Stomach smooth muscle (tissue), 2 donors: ENCODE results near the gene LAYN.

Experiments
- H3K27ac ChIP-seq: one replicate; pipeline ENCODE4 v1.7.0; 2013; ENCODE audit warnings: mild to moderate bottlenecking, low read length, inconsistent platforms
- H3K27me3 ChIP-seq, 2 donors: one replicate each; pipeline ENCODE4 v1.7.0; 2013; ENCODE audit warnings: low read length in 2 of 2; ENCODE audit not compliant: insufficient read depth in 2 of 2, control insufficient read depth in 1 of 2
- H3K36me3 ChIP-seq, 2 donors: one replicate each; pipeline ENCODE4 v1.7.0; 2013; ENCODE audit warnings: low read length in 2 of 2; ENCODE audit not compliant: control insufficient read depth in 2 of 2, insufficient read depth in 2 of 2
- H3K4me1 ChIP-seq: one replicate; pipeline ENCODE4 v1.7.0; 2013; ENCODE audit warnings: low read length; ENCODE audit not compliant: control insufficient read depth, insufficient read depth
- H3K4me3 ChIP-seq, 2 donors: one replicate each; pipeline ENCODE4 v1.7.0; 2013; ENCODE audit warnings: low read length in 2 of 2
- H3K9ac ChIP-seq, 2 donors: one replicate each; pipeline ENCODE4 v1.7.0; 2013; ENCODE audit warnings: low read length in 2 of 2, mild to moderate bottlenecking in 1 of 2
- H3K9me3 ChIP-seq, 2 donors: one replicate each; pipeline ENCODE4 v1.7.0; 2013; ENCODE audit warnings: low read length in 2 of 2; ENCODE audit not compliant: control insufficient read depth in 2 of 2
- donor health status: healthy.
- donor health status: Pancreatic carcinoma.

LAYN gene

GRCh38 chr11:111531136-111531535 is 9.4 kb upstream of the LAYN start:
- H3K4me1 ChIP-seq: no peaks in the 10 kb centered on the region
- H3K4me3 ChIP-seq: no peak overlapping the region
- H3K27ac ChIP-seq: no peak overlapping the region

DNA sequence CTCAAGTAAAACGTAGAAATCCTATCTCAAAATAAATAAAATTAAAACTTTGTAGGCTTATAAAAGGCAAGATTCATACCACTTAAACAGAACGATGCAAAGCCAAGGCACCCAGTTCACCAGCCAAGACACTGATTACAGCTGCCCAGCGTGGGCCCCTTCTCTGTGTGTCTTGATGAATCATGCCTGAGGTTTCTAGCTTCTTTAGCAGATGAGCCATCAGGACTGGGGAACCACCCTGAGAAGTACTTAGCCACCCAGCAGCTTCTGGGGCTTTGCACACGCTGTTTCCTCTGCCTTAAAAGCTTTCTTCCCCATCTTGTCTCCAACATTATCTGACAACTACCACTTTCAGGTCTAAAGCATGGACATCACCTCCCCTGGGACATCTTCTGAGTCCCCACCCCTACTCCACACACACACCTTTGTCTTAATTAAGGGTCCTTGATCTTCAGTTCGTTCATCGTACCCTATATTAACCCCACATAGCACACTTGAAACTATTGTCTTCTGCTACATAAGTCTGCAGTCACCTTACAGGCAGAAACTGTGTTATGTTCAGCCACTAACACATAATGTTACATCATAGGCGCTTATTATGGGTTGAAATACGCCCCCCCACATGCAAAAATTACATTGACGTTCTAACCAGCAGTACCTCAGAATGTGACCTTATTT is 8.7 kb upstream of the LAYN start:
- H3K4me1 ChIP-seq: no peaks in the 10 kb centered on the region
- H3K9ac ChIP-seq: no peak overlapping the region
- no peak overlapping the region for H3K27ac ChIP-seq
- H3K36me3 ChIP-seq: no peaks in the 10 kb centered on the region
- H3K4me3 ChIP-seq: no peak overlapping the region
- H3K9me3 ChIP-seq: no peaks in the 10 kb centered on the region
- H3K27me3 ChIP-seq: peaks cover 0 to 5% of the 10 kb centered on the region in 2 donors

More at GRCh38 chr11:111531136-111531535, 9.4 kb upstream of the LAYN start:
- no peaks in the 10 kb centered on the region for H3K36me3 ChIP-seq
- no peaks in the 10 kb centered on the region for H3K9me3 ChIP-seq
- H3K27me3 ChIP-seq: peaks cover 0 to 5% of the 10 kb centered on the region in 2 donors
- H3K9ac ChIP-seq: no peak overlapping the region

- Histone ChIP-seq H3K36me3 (no peaks in the 10 kb centered on the region), H3K27ac (no peak overlapping the region), H3K4me3 (no peak overlapping the region), H3K27me3 (peaks cover 0 to 5% of the 10 kb centered on the region in 2 donors), H3K4me1 (no peaks in the 10 kb centered on the region), H3K9ac (no peak overlapping the region), H3K9me3 (no peaks in the 10 kb centered on the region)
Measured at GRCh38 chr11:111532365-111532709, 8.2 kb upstream of the LAYN start.

- no peaks in the 10 kb centered on the region for H3K36me3 ChIP-seq
- peaks cover 14% of the 10 kb centered on the region for H3K4me1 ChIP-seq
- no peak overlapping the region for H3K27ac ChIP-seq
- H3K4me3 ChIP-seq: no peak overlapping the region
- H3K27me3 ChIP-seq: peaks cover 0 to 5% of the 10 kb centered on the region in 2 donors
- no peak overlapping the region for H3K9ac ChIP-seq
- no peaks in the 10 kb centered on the region for H3K9me3 ChIP-seq
Measured at GRCh38 chr11:111535281-111535680, 5.2 kb upstream of the LAYN start.

- H3K4me3 ChIP-seq: no peak overlapping the region
- no peaks in the 10 kb centered on the region for H3K36me3 ChIP-seq
- H3K27me3 ChIP-seq: peaks cover 0 to 5% of the 10 kb centered on the region in 2 donors
Measured at GRCh38 chr11:111537336-111537860, 3.1 kb upstream of the LAYN start.

DNA sequence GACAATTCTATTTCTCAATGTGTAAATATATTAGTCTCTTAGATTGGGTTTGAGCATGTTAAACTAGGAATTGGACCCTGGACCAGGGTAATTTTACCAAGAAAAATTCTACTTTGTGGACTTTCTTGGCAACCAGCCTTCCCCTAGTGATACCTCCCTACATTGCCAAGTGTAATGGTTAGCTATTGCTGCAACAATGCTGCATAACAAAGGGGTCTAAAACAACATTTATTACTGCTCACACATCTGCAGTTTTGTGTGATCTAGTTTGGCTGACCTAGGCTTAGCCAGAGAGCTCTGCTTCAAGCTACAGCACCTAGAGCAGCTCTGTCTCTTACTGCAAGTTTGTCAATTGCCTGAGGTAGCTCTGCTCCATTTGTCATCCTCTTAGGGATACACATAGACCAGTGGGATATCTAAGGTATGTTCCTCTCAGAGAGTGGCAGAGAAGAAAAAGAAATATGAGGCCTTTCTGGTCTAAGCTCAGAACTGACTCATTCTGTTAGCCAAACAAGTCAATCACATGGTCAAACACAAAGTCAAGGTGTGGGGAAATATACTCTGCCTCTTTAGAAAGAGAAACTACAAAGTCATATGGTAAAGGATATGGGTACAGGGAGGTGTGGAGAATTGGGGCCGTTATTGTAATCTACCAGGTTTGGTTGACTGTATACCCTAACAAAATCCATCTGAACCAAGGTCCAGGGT is 2.0 kb upstream of the LAYN start:
- Histone ChIP-seq H3K9ac (no peak overlapping the region), H3K27ac (peak overlapping the region; percentile 81), H3K4me3 (no peak overlapping the region), H3K4me1 (peaks cover 29% of the 10 kb centered on the region), H3K36me3 (peaks cover 0 to 2% of the 10 kb centered on the region in 2 donors), H3K27me3 (peaks cover 0 to 3% of the 10 kb centered on the region in 2 donors), H3K9me3 (no peaks in the 10 kb centered on the region)

More at GRCh38 chr11:111537336-111537860, 3.1 kb upstream of the LAYN start:
- H3K27ac ChIP-seq: no peak overlapping the region
- no peaks in the 10 kb centered on the region for H3K9me3 ChIP-seq
- no peak overlapping the region for H3K9ac ChIP-seq
- H3K4me1 ChIP-seq: peaks cover 29% of the 10 kb centered on the region

DNA sequence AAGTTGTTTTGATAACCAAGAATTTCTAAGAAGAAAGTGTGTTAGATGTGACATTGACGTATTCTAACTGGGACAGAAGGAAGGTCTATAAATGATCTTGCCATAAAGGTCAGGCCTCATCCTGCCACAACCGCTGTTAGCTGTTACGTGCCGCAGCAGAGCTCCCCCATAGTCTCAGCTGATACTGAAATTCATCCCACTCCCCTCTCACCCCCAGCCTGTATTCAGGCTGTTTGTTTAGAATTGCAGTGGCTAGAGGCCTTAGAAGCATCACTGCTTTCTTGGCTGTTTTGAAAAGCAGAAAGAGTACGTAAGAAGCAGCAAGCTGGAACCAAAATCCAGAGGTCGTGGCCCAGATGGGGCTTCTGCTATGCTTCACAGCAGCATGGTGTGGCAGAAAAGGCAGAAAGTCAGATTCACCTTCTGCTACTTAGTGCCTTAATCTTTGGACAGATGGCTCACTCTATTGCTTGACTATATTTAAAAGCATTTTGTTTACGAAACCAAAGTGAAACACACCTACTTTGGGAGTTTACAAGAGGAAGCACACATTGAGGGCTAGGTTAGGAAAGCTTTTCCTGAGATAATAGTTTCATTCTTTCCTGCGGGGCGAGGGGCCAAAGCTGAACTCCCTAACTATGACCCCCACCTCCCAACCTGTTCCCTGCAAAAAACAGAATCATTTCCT is 950 bp upstream of the LAYN start:
- peaks cover 0 to 1% of the 10 kb centered on the region in 2 donors for H3K27me3 ChIP-seq
- H3K36me3 ChIP-seq: peaks cover 0 to 9% of the 10 kb centered on the region in 2 donors
- peak overlapping the region; percentile 82 to 85 for H3K4me3 ChIP-seq
- H3K9ac ChIP-seq: peak overlapping the region; percentile 75 to 81
- H3K27ac ChIP-seq: peak overlapping the region; percentile 81
- H3K4me1 ChIP-seq: peaks cover 29% of the 10 kb centered on the region
- no peaks in the 10 kb centered on the region for H3K9me3 ChIP-seq

- Histone ChIP-seq H3K4me3 (peak overlapping the region; percentile 82 to 85), H3K36me3 (peaks cover 8 to 17% of the 10 kb centered on the region in 2 donors), H3K4me1 (peaks cover 29% of the 10 kb centered on the region), H3K9me3 (no peaks in the 10 kb centered on the region), H3K9ac (peak overlapping the region; percentile 75 to 81), H3K27me3 (no peaks in the 10 kb centered on the region), H3K27ac (peak overlapping the region; percentile 81)
Measured at GRCh38 chr11:111540937-111541253, 375 bp downstream of the LAYN start.

DNA sequence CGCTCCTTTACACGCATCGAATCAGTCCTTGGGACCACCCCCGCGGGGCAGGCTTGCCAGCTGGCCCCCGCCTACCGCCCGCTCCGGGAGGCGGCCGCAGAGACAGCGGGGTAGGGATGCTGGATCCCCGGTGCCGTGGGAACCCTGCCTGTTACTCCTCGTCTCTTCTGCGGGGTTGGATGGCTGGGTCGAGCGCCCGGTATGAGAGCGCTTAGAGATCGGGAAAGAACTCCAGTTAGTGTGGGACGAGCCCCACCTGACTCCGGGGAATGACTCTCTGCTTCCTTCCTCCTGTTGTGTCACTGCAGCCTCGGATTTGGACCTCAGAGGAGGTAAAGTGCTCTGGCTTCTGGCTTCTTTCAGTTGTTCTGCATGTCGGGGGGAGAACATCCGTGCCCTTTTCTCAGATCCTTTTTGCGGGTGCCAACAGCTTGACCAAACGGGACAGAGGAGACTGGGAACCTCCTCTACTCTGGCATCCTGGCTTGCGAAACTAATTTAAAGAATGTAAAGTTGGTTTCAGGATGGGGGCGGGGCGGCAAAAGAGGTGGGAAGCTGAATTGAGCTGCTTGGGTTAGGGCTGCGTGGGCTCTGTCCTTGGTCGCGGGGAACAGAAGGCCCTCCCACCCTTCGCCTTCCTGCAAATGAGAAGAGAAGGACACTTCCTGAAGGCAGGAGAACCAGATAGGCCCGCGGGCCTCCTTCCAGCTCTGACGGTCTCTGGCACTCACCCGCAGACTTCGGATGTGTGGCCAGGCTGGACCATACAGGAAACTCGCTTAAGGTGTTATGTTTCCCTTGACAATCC is 938 bp downstream of the LAYN start:
- Histone ChIP-seq H3K36me3 (peaks cover 13 to 21% of the 10 kb centered on the region in 2 donors), H3K27ac (peak overlapping the region; percentile 81), H3K27me3 (no peaks in the 10 kb centered on the region), H3K4me1 (peaks cover 29% of the 10 kb centered on the region), H3K9ac (peak overlapping the region; percentile 75 to 81), H3K9me3 (no peaks in the 10 kb centered on the region), H3K4me3 (peak overlapping the region; percentile 82 to 85)

DNA sequence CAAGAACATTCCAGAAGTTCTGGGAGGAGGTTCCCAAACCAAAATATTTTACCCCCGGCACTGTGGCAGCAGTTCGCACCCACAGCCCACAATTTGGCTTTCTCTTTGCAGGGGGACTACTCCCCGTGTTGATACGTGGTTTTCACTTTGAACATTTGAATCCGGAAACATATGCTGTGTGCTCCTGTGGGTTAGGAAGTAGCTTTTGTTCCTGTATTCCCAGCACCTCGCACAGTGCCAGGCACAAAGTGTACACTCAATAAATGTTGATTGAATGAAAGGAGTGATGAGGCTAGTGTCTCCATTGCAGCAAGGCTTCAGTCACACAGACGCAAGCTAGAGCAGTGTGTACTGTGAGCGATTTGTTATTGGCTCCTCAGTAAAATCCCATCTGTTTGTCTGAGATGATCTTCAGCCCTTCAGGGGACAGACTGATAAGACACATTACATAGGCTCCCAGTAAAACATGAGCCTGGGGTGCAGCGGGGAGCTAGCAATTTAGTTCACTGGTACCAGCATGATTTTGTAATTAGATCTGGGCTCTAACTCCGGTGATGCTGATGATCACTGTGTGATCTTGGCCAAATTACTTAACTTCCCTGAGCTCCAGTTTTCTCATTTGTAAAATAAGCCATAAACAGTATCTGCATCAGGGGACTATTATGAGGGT is 2.2 kb downstream of the LAYN start:
- Histone ChIP-seq H3K4me3 (no peak overlapping the region), H3K4me1 (peaks cover 29% of the 10 kb centered on the region), H3K9me3 (no peaks in the 10 kb centered on the region), H3K9ac (no peak overlapping the region), H3K36me3 (peaks cover 16 to 32% of the 10 kb centered on the region in 2 donors), H3K27ac (no peak overlapping the region), H3K27me3 (no peaks in the 10 kb centered on the region)
